ENCODE measurements around the gene PGRMC1. TPM values are rescaled to one million over a fixed set of nuclear protein-coding genes. Genes with fewer than 3 reads are reported as not detected.
A peak's percentile ranks its signal among the peaks of the same experiment; 100 is the strongest.

PGRMC1 gene
- polyA plus RNA-seq, 1 of the 3 experiments (the other 2 are of a cell fraction): 65.3 TPM

GRCh38 chrX:119222932-119223331 is 13.2 kb upstream of the PGRMC1 start:
- no peaks in the 10 kb centered on the region for H3K79me2 ChIP-seq (ENCODE audit: insufficient read depth)
- H3K4me1 ChIP-seq (ENCODE audit: control insufficient read depth in 1 of 2, insufficient read depth in 2 of 2, low read depth in 1 of 2, low read length in 1 of 2): no peaks in the 10 kb centered on the region
- H3F3A ChIP-seq (replicated peaks; ENCODE audit: insufficient read depth): no peaks in the 10 kb centered on the region
- no peaks in the 10 kb centered on the region for H3K36me3 ChIP-seq (replicated peaks in 1 of 2; ENCODE audit: control insufficient read depth in 1 of 2, insufficient read depth in 2 of 2, low read length in 1 of 2)
- no peaks in the 10 kb centered on the region for H3K9me3 ChIP-seq
- TF ChIP-seq IRF3 (IDR thresholded peaks at IDR 0.05; ENCODE audit: low read depth, low read length) (no peak), RCOR1 (IDR thresholded peaks at IDR 0.05; ENCODE audit: low read length) (no peak), FOSL2 (IDR thresholded peaks at IDR 0.05; ENCODE audit: borderline replicate concordance, low read depth) (no peak), NRF1 (IDR thresholded peaks at IDR 0.05; ENCODE audit: low read depth, low read length) (no peak), YY1 (IDR thresholded peaks at IDR 0.05; ENCODE audit: low read depth) (no peak)
- H4K20me1 ChIP-seq (ENCODE audit: insufficient read depth): no peaks in the 10 kb centered on the region
- H3K27me3 ChIP-seq (ENCODE audit: insufficient read depth): peaks cover 16% of the 10 kb centered on the region; the same call in 1 of the 2 replicates
- ChIA-PET POLR2A (no interaction called here), CTCF (no interaction called here)
- H2AFZ ChIP-seq (ENCODE audit: low read depth): no peak overlapping the region
- WGBS (ENCODE audit: low lambda C conversion rate): 53% methylated on average over 27 of the region's 37 CpGs
- H3K4me3 ChIP-seq (ENCODE audit: low read depth in 2 of 2, low read length in 1 of 2): no peak overlapping the region
- DNase-seq: peak; percentile 19
- H3K9me2 ChIP-seq: no peaks in the 10 kb centered on the region
- no peak overlapping the region for H3K4me2 ChIP-seq
- no peak overlapping the region for H3K9ac ChIP-seq
- H3K27ac ChIP-seq (ENCODE audit: low read depth in 2 of 2, low read length in 1 of 2): no peak overlapping the region

GRCh38 chrX:119223783-119224182 is 12.3 kb upstream of the PGRMC1 start:
- Histone ChIP-seq H3K9ac (no peak overlapping the region), H3K27me3 (ENCODE audit: insufficient read depth) (peaks cover 16% of the 10 kb centered on the region; the same call in 1 of the 2 replicates), H3K4me1 (ENCODE audit: control insufficient read depth in 1 of 2, insufficient read depth in 2 of 2, low read depth in 1 of 2, low read length in 1 of 2) (no peaks in the 10 kb centered on the region), H3K4me3 (ENCODE audit: low read depth in 2 of 2, low read length in 1 of 2) (no peak overlapping the region), H3F3A (replicated peaks; ENCODE audit: insufficient read depth) (peaks cover 7% of the 10 kb centered on the region), H3K79me2 (ENCODE audit: insufficient read depth) (no peaks in the 10 kb centered on the region), H3K9me2 (no peaks in the 10 kb centered on the region), H3K27ac (ENCODE audit: low read depth in 2 of 2, low read length in 1 of 2) (no peak overlapping the region), H2AFZ (ENCODE audit: low read depth) (no peak overlapping the region), H4K20me1 (ENCODE audit: insufficient read depth) (no peaks in the 10 kb centered on the region), H3K36me3 (replicated peaks in 1 of 2; ENCODE audit: control insufficient read depth in 1 of 2, insufficient read depth in 2 of 2, low read length in 1 of 2) (no peaks in the 10 kb centered on the region), H3K4me2 (no peak overlapping the region), H3K9me3 (no peaks in the 10 kb centered on the region)
- CTCF ChIA-PET: no interaction called here
- TF ChIP-seq PBX3 (IDR thresholded peaks at IDR 0.05) (no peak), MEF2A (IDR thresholded peaks at IDR 0.05; ENCODE audit: borderline replicate concordance, low read depth) (no peak), TCF12 (IDR thresholded peaks at IDR 0.05) (no peak), YY1 (IDR thresholded peaks at IDR 0.05; ENCODE audit: low read depth) (no peak), ELF1 (IDR thresholded peaks at IDR 0.05) (no peak), REST (IDR thresholded peaks at IDR 0.05; ENCODE audit: low read depth, low read length) (no peak), RCOR1 (IDR thresholded peaks at IDR 0.05; ENCODE audit: low read length) (no peak), SMC3 (IDR thresholded peaks at IDR 0.05; ENCODE audit: low read depth, low read length) (no peak), CTCF (IDR thresholded peaks at IDR 0.05) (no peak), CHD2 (IDR thresholded peaks at IDR 0.05; ENCODE audit: low read length, partially characterized antibody) (no peak), USF2 (IDR thresholded peaks at IDR 0.05; ENCODE audit: borderline replicate concordance, low read depth, low read length) (no peak), SIN3A (IDR thresholded peaks at IDR 0.05; ENCODE audit: borderline replicate concordance, low read depth, low read length) (no peak), RAD21 (IDR thresholded peaks at IDR 0.05; ENCODE audit: low read length) (no peak), RXRA (IDR thresholded peaks at IDR 0.05; ENCODE audit: borderline replicate concordance, low read depth) (no peak), FOXM1 (IDR thresholded peaks at IDR 0.05; ENCODE audit: low read depth) (no peak)
- no peak for DNase-seq
- POLR2A ChIA-PET: no interaction called here
